ENCODE data around the gene CCDC80.

DNA sequence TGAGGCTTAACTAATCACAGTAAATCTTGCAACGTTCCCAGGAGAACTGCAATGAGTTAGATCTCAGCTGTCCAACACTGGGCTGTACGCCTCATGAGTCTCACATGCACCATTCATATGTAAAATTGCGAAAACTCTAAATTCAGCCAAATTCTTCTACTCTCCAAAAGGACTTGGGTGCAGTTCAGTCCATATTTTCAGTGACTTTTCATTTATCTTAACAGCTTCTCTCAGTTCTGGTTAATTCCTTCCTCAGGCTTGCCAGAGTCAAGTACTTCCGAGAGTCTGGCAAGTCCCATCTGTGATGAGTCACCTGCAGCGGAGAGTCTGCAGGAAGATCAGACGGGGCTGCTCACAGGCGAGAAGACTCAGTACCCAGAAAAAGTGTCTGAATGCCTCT lies 11.5 kb downstream of the CCDC80 start:
- TF ChIP-seq, protein P1, sequence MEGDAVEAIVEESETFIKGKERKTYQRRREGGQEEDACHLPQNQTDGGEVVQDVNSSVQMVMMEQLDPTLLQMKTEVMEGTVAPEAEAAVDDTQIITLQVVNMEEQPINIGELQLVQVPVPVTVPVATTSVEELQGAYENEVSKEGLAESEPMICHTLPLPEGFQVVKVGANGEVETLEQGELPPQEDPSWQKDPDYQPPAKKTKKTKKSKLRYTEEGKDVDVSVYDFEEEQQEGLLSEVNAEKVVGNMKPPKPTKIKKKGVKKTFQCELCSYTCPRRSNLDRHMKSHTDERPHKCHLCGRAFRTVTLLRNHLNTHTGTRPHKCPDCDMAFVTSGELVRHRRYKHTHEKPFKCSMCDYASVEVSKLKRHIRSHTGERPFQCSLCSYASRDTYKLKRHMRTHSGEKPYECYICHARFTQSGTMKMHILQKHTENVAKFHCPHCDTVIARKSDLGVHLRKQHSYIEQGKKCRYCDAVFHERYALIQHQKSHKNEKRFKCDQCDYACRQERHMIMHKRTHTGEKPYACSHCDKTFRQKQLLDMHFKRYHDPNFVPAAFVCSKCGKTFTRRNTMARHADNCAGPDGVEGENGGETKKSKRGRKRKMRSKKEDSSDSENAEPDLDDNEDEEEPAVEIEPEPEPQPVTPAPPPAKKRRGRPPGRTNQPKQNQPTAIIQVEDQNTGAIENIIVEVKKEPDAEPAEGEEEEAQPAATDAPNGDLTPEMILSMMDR (IDR thresholded peaks at IDR 0.05): no peak
- no peak for TF ChIP-seq POLR2A (IDR thresholded peaks at IDR 0.05)
